Effector CD4-positive, alpha-beta T cell (primary cell): ENCODE measurements around the gene STPG2.
"Not testable (repeated sequence)": the region's sequence is repeated elsewhere in the genome, so short reads cannot be mapped to it uniquely, and the experiment has no call there.

Experiments
- DNase-seq: peaks from one replicate; pipeline ENCODE4 v3.0.0-alpha.2; 2020

STPG2 gene

DNA sequence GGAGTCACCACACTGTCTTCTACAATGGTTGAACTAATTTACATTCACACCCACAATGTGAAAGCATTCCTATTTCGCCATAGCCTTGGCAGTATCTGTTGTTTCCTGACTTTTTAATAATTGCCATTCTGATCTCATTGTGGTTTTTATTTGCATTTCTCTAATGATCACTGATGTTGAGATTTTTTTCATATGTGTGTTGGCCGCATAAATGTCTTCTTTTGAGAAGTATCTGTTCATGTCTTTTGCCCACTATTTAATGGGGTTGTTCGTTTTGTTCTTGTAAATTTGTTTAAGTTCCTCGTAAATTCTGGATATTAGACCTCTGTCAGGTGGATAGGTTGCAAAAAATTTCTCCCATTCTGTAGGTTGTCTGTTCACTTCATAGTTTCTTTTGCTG lies 519.1 kb downstream of the STPG2 start:
- no peak for DNase-seq

DNA sequence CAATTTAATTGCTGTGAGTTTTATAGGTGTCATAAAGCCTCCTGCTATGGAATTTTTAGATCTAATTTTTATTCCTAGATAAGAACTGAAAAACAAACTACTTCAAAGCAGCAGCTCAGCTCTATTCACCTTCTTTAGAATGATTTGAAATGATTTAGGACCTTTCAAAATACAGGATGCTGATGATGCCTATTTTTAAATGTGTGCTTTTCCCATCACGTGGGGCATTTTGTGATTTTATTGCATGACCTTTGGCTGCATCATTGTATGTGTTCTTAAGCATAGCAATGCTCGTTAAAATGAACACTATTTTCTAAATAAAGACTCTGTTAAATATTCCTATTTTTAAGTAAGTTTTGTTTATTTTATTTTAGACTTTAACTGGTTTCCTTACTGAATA lies 537.3 kb downstream of the STPG2 start:
- no peak for DNase-seq

DNA sequence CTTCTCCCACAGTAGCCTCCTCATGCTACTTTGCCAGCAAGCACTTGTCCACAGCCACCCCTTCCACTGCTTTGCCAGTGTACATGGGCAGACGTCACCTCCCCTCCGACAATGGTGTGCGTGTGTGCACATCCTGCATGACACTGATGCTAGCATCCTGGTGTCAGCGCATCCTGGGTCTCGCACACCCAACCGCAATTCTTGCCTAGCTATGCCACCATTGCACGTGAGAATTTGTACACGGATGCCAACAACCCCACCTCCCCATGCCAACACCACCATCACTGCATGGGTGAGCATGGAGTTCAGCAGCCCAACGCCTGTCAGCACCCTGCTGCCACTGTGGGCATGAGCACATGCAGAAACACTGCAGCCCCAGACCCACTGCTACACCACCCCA lies 550.0 kb downstream of the STPG2 start:
- no peak for DNase-seq

DNA sequence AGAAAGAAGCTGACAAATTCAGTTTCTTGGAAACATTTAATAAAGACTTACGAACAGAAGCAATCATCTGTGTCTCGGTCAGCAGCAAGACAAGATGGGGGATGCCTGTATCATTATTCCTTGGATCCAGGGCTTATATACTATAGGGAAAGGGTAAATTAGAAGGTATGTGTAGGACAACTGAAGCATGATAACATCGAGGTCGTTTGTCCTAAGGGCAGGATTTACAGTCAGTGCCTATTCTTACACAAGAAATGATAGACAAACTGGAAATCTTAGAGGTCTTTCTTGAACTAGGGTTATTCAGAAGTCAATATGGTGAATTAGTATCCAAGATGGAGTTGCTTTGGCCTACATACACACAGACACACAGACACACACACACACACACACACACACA lies 553.0 kb downstream of the STPG2 start:
- DNase-seq = no peak

DNA sequence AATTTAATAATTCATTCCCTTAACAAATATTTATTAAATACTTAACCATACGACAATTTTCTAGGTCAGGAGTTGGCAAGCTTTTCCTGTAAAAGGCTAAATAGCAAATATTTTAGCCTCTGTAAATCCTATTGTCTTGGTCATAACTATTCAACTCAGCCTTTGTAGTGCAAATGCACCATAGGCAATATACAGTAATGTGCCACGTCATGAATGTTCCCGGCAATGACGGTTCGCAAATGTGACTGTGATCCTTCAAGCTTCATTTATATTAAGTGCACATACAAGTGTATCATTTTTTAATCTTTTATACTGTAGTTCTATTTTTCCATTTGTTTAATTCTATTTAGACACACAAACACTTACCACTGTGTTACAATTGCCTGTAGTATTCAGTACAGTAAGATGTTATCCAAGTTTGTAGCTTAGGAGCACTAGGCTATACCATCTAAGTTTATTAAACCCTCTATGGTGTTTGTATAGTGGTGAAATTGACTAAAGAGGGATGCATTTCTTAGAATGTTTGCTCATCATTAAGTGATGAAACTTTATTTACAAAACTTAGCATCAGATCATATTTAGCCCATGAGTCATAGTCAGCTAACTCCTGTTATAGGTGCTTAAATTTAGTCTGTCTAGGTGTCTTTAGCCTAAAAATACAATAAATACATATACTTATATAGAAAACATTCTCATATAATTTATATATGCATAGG lies 553.6 kb downstream of the STPG2 start:
- DNase-seq = no peak

DNA sequence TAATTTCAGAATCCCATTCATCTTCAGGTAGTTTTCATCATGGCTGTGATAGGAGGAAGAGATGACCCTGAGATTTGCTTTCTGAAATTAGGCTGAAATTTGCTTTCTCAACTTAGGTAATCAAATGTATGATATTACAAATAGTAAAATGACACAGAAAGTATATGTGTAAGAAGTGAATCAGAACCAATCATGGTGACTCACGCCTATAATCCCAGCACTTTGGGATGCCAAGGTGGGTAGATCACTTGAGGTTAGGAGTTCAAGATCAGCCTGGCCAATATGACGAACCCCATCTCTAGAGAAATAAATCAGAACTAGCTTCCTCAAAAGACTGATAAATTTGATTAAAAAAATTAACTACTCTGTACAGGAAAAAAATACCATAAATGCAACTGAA lies 555.4 kb downstream of the STPG2 start:
- DNase-seq = no peak

DNA sequence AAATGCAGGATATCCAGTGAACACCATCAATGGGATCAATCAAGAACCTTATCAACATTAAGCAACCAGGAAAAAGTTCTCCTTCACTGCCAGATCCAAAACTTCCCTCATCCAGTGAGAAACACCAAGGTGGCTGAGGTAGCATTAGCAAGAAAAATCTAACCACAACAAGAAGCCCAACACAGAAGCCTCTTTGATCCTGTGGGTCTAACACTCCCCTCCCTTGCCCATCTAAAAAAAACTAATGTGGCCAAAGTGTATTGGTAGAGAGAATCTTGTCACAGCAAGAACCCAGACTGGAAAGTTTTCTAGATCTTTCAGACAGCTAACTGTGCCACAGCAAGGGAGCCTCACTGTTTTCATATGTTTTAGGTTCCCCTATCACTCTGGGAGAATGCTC lies 558.0 kb downstream of the STPG2 start:
- no peak for DNase-seq

DNA sequence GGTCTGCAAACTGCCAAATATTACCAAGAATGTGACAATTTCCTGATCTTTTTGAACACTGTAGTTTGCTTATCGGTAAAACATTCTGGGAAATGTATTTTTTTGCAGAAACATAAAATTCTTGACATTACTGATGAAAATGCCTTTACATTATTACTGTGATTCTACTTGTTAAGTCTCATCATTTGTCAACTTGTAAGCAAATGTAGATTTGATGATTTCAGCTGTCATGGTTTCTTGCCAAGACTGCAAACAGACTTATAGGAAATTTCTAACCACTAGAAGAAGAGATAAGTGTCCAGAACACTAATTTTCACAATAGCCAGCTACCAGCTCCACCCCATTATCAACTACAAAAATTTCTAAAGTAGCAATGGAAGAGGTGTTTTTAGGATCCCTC lies 560.4 kb downstream of the STPG2 start:
- DNase-seq = no peak

DNA sequence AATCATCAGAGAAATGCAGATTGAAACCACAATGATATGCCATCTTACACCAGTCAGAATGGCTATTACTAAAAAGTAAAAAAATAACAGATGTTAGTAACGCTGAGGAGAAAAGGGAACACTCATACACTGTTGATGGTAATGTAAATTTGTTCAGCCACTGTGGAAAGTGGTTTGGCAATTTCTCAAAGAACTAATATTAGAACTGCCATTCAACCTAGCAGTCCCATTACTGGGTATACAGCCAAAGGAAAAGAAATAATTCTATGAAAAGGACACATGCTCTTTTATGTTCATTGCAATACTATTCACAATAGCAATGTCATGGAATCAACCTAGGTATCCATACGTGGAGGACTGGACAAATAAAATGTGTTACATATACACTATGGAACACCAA lies 566.3 kb downstream of the STPG2 start:
- no peak for DNase-seq

DNA sequence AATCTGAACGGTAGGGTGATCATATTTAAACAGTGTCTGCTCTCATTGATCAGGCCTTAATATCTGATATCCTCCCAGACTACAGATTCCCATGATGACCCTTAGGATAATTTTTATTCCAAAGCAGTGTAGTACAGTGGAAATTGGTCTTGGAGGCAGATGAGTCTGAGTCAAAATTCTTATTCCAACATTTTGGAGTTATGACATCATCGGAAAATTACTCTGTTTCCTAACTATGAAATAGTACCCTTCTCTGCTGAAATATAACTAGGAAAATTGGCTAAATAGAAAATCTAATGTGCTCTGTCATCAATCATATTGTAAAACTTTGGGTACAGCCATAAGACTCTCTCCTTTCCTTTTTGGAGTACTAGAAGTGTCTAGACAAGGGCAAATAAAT lies 583.3 kb downstream of the STPG2 start:
- no peak for DNase-seq

DNA sequence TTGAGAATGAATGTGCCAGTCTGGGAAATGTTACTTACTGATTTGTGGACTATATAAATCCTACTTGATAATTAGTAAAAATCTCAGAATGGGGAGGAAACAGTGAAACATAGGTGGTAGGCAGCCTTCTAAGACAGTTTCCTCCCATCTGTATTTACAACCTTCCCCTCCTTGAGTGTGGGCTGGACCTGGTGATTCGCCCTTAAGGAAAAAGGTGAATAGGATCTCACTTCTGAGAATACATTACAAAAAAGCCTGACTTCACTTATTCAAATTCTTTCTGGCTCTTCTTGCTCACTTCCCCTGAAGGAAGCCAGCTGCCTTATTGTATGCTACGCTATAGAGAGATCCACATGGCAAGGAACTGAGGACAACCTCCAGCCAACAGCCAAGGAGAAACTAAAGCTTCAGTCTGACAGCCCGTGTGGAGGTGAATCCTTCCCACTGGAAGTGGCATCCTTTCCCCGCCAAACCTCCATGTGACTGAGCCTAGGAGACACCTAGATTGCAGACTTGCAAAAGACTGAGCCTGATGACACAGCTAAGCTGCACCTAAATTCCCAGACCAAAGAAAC lies 585.0 kb downstream of the STPG2 start:
- DNase-seq = no peak

DNA sequence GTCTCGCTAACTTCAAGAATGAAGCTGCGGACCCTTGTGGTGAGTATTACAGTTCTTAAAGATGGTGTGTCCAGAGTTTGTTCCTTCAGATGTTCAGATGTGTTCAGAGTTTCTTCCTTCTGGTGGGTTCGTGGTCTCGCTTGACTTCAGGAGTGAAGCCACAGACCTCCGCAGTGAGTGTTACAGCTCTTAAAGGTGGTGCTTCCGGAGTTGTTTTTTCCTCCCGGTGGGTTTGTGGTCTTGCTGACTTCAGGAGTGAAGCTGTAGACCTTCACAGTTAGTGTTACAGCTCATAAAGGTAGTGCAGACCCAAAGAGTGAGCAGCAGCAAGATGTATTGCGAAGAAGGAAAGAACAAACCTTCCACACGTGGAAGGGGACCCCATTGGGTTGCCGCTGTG lies 592.6 kb downstream of the STPG2 start:
- not testable (repeated sequence) for DNase-seq

DNA sequence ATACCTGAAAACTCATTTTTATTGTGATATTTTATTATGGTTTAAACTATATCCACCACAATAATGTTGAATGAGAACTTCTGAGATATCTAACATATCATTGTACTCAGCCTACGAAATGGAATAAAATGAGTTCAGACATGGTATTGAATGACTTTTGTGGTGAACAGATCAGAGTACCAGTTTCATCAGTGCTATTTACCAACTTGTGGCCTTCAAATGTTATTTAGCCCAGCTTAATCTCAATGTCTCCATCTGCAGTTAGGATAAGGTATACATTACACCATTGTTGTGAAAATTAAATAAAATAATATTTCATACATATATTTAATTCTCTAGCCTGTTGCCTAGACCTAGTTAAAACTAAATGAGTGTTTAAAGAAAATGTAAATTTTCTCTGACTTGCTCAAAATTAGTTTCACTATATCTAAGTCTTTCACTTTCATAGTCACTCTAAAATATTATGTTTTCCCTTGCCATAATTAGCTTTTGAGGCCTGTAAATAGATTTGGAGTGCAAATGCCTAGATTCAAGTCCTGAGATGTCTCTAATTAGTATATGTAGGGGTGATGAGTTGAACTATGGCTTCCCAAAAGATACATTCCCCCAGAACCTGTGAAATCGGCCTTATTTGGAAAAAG lies 594.2 kb downstream of the STPG2 start:
- DNase-seq = no peak

DNA sequence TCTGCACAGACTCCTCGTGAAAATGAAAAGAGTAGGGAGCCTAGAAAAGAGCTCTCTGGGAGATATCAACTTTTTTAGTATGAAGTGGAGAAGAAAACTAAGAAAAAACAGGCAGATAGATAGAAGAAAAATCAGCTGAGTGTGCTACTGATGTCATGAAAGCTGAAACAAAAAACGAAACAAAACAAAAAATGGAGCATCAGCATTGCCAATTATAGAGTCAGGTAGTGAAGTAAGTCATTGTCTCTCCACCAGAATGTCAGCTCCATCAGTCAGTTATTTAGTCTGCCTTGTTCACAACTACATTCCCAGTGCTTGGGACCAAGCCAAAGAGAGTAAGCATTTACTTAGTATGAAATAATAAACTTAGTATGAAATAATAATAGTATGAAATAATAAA lies 595.1 kb downstream of the STPG2 start:
- DNase-seq = no peak

DNA sequence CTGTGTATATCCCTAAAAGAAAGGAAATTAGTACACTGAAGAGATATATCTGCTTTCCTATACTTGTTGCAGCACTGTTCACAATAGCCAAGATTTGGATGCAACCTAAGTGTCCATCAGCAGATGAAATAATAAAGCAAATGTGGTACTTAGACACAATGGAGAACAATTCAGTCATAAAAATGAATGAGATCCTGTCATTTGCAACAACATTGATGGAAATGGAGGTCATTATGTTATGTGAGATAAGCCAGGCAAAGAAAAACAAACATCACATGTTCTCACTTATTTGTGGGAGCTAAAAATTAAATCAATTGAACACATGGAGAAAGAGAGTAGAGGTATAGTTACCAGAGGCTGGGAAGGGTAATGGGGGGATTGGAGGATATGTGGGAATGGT lies 611.9 kb downstream of the STPG2 start:
- no peak for DNase-seq

DNA sequence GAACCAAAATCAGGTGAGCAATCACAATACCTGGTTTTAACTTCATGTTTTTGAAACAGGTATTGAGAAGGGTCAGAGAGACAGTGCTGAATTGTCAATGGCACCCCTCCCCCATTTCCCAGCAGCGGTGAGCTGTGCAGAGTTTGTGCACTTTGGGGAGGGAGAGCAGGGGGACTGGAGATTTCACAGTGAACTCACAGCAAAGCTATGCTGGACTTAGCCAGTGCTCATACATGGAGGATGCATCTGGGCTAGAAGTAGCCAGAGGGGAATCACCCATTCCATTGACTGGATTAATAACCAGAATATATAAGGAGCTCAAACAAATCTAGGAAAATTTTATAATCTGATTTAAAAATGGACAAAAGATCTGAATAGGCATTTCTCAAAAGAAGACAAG lies 612.6 kb downstream of the STPG2 start:
- DNase-seq = no peak

DNA sequence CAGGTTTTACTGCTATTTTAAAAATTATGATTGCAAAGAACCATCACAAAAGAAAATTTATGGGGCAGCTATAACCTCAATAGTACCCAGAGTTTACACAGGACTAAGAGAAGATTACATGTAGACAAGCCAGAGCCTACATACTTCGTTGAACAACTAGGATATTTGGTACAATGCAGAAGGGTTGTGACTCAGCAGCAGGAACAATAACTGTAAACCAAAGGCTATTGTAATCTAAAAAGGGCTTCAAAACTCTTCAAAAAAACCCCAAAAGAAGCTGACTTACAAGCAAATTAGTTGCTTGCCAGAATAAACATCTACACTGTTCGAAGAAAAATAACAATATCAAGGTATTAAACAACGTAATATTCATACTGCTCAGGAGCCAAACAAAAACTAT lies 618.0 kb downstream of the STPG2 start:
- DNase-seq = no peak

DNA sequence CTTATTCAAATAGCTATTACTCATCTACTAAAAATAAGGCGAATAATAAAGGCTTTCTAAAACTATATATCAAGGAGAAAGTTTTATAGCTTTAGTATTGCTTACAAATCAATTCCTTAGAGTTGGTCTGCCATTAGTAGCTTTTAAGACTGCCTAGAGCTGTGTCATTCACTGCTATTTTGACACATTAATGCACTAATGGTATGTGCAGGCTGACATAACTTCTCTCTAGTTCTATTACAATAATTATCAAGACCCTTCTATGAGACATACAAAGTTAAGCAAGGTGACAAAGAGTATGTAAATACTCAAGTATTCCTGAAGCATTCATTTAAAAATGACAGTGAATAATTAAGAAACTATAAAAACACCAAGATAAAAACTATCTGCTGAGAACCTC lies 625.3 kb downstream of the STPG2 start:
- DNase-seq = no peak

DNA sequence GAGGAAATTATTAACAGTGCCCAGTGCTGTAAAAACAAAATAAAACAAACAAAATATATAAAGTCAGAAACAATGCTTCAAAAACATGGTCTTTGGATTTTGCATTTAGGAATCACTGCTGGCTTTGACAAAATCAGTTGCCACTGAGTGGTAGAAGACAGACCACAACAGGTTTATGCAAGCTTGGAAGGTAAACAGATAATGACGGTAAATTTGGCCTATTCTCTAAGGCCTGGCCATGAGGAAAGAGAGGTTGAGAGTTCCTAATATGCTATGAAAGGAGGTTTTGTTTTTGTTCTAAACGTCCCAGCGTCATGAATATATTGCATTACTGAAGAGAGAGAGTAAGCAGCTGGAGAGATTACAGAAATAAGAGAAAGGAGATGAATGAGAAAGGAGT lies 629.4 kb downstream of the STPG2 start:
- DNase-seq = no peak
